Measurements from ENCODE around the gene AREG. TPM values are rescaled to one million over a fixed set of nuclear protein-coding genes. Genes with fewer than 3 reads are reported as not detected.

AREG gene
- total and polyA plus RNA-seq, 2 donors from 2014 or later = 11.8 TPM; not detected in 1

DNA sequence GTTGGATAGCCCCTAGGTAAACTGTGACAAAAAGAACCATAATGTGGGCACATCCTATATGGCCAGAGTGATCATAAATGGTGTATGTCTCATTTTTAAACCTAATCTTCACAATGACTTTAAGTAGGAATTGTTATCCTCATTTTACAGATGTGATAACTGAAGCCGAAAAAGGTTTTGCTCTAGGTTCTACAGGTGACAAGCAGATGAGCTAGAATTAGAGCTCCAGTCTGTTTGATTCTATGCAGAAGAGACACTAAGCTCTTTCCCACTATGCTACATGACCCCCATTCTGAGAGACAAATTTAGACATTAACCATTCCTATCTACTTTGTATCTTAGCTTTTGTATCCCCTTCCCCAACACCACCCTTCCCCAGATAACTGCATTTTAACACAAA lies 2.0 kb downstream of the AREG start:
- intact Hi-C loops (cut with DNase I) = no loop called here
- H3K36me3 ChIP-seq (ENCODE audit: control insufficient read depth in 2 of 3, insufficient read depth in 3 of 3, low read length in 3 of 3) = no peaks in the 10 kb centered on the region
- H3K4me1 ChIP-seq (ENCODE audit: control insufficient read depth in 2 of 3, insufficient read depth in 2 of 3, low read depth in 1 of 3, low read length in 3 of 3) = no peaks in the 10 kb centered on the region
- H3K27me3 ChIP-seq (ENCODE audit: control insufficient read depth, insufficient read depth, low read length) = peaks cover 2% of the 10 kb centered on the region
- no peak overlapping the region for H3K9ac ChIP-seq (ENCODE audit: low read length in 3 of 3)
- no peak overlapping the region for H3K4me3 ChIP-seq (ENCODE audit: low read length in 3 of 3)
- H3K27ac ChIP-seq (ENCODE audit: low read depth in 2 of 2, low read length in 2 of 2) = no peak overlapping the region
- TF ChIP-seq, protein P1, sequence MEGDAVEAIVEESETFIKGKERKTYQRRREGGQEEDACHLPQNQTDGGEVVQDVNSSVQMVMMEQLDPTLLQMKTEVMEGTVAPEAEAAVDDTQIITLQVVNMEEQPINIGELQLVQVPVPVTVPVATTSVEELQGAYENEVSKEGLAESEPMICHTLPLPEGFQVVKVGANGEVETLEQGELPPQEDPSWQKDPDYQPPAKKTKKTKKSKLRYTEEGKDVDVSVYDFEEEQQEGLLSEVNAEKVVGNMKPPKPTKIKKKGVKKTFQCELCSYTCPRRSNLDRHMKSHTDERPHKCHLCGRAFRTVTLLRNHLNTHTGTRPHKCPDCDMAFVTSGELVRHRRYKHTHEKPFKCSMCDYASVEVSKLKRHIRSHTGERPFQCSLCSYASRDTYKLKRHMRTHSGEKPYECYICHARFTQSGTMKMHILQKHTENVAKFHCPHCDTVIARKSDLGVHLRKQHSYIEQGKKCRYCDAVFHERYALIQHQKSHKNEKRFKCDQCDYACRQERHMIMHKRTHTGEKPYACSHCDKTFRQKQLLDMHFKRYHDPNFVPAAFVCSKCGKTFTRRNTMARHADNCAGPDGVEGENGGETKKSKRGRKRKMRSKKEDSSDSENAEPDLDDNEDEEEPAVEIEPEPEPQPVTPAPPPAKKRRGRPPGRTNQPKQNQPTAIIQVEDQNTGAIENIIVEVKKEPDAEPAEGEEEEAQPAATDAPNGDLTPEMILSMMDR (IDR thresholded peaks at IDR 0.05; ENCODE audit: borderline replicate concordance, extremely low read depth, insufficient read depth) = no peak
- FAIRE-seq = no peak
- DNase-seq = no peak
- no peaks in the 10 kb centered on the region for H3K9me3 ChIP-seq (ENCODE audit: control insufficient read depth in 2 of 3, insufficient read depth in 1 of 3, low read length in 3 of 3)

DNA sequence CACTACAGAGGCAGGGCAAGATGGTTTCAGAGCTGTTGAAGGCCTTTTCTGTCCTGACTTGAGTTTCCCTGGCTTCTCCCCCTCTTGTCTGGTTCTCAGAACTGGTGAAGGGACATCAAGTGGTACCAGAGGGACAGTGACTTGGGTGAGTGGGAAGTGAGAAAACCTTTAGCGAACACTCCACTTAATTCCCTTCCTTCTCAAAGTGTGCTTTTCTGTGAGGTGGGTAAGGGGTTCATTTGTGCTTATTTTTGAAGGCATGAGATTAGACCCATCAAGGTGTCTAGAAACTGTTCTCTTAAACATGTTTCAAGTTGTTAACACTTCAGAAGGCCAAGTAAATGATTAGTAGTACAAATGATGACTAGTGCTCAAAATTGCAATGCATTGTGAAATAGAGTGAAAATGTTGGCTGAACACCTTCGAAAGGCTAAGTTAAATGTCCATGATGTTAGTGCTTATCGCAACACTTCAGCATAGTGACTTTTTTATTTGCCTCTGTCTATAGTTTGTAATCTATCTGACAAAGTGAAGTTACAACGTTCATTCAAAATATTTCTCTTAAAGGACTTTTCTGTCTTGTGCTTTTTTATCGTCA lies 2.8 kb downstream of the AREG start:
- intact Hi-C loops (cut with DNase I) = no loop called here
- no peak for FAIRE-seq
- H3K4me3 ChIP-seq (ENCODE audit: low read length in 3 of 3) = no peak overlapping the region

DNA sequence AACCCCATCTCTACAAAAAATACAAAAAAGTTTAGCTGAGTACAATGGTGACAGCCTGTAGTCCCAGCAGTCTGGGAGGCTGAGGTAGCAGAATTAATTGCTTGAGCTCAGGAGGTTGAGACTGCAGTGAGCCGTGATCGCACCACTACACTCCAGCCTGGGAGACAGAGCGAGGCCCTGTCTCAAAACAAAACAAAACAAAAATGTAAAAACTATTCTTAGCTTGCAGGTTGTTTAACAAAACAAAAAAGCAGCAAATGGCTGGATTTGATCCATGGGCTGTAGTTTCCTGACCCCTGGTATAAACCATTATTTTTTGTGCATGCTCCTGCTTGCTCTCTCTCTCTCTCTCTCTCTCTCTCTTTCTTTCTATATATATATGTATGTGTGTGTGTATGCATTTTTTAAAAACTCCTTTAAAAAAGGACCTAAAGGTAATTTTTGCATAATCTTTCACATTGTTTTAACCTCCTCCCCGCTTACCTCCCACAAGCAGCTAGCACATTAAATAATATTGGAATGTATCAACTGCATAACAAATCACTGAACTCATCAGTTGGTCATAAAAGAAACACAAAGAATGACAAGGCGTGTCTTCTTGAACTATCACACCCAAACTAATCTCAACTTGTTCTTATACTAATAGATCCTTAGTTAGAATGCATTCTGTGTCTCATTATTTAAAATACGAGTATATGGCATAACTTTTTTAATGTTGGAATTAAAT lies 4.8 kb downstream of the AREG start:
- Histone ChIP-seq H3K4me1 (ENCODE audit: control insufficient read depth in 2 of 3, insufficient read depth in 2 of 3, low read depth in 1 of 3, low read length in 3 of 3) (no peaks in the 10 kb centered on the region), H3K4me3 (ENCODE audit: low read length in 3 of 3) (no peak overlapping the region), H3K36me3 (ENCODE audit: control insufficient read depth in 2 of 3, insufficient read depth in 3 of 3, low read length in 3 of 3) (no peaks in the 10 kb centered on the region), H3K9ac (ENCODE audit: low read length in 3 of 3) (no peak overlapping the region), H3K27me3 (ENCODE audit: control insufficient read depth, insufficient read depth, low read length) (peaks cover 2% of the 10 kb centered on the region), H3K27ac (ENCODE audit: low read depth in 2 of 2, low read length in 2 of 2) (no peak overlapping the region), H3K9me3 (ENCODE audit: control insufficient read depth in 2 of 3, insufficient read depth in 1 of 3, low read length in 3 of 3) (no peaks in the 10 kb centered on the region)
- intact Hi-C loops (cut with DNase I) = no loop called here
- FAIRE-seq (no peak), DNase-seq (peak in 1 of 5 donors; percentile 7)
- TF ChIP-seq, protein P1 (IDR thresholded peaks at IDR 0.05; ENCODE audit: borderline replicate concordance, extremely low read depth, insufficient read depth) = no peak

More for the DNA sequence above, 2.8 kb downstream of the AREG start:
- H3K27ac ChIP-seq (ENCODE audit: low read depth in 2 of 2, low read length in 2 of 2) = no peak overlapping the region
- TF ChIP-seq, protein P1 (IDR thresholded peaks at IDR 0.05; ENCODE audit: borderline replicate concordance, extremely low read depth, insufficient read depth) = no peak
- DNase-seq = no peak
- no peaks in the 10 kb centered on the region for H3K9me3 ChIP-seq (ENCODE audit: control insufficient read depth in 2 of 3, insufficient read depth in 1 of 3, low read length in 3 of 3)
- no peak overlapping the region for H3K9ac ChIP-seq (ENCODE audit: low read length in 3 of 3)
- H3K36me3 ChIP-seq (ENCODE audit: control insufficient read depth in 2 of 3, insufficient read depth in 3 of 3, low read length in 3 of 3) = no peaks in the 10 kb centered on the region
- H3K27me3 ChIP-seq (ENCODE audit: control insufficient read depth, insufficient read depth, low read length) = peaks cover 2% of the 10 kb centered on the region
- H3K4me1 ChIP-seq (ENCODE audit: control insufficient read depth in 2 of 3, insufficient read depth in 2 of 3, low read depth in 1 of 3, low read length in 3 of 3) = no peaks in the 10 kb centered on the region

Data from kidney (tissue), 14 donors.